CD8-positive, alpha-beta memory T cell (primary cell): ENCODE measurements around the gene DOCK4. TPM values are rescaled to one million over a fixed set of nuclear protein-coding genes. Genes with fewer than 3 reads are reported as not detected.

Experiments used
- CTCF ChIA-PET: fragments of 350-600 bp; sonication (Branson Sonifier 250); formaldehyde crosslinking; loops from one replicate; lab custom pipeline; 2021; ENCODE audit warnings: antibody characterized with exemption; lab: Charles Lee
- POLR2A ChIA-PET: fragments of 350-600 bp; sonication (Branson Sonifier 250); formaldehyde crosslinking; loops from one replicate; lab custom pipeline; 2021; ENCODE audit warnings: antibody characterized with exemption; lab: Charles Lee
- DNase-seq, 5 donors: peaks; one replicate each; pipeline versions ENCODE4 v3.0.0 to v3.0.0-alpha.2; 2020 to 2022; ENCODE audit warnings: mixed read lengths in 1 of 5
- H3K27ac ChIP-seq: one replicate; pipeline ENCODE4 v1.7.0; 2013; ENCODE audit warnings: low read depth, mild to moderate bottlenecking, low read length, moderate library complexity
- H3K27me3 ChIP-seq: 2 replicates; pipeline ENCODE4 v1.7.0; 2013; ENCODE audit warnings: low read length, mild to moderate bottlenecking; ENCODE audit not compliant: insufficient read depth, poor library complexity, severe bottlenecking
- H3K36me3 ChIP-seq: 2 replicates; pipeline ENCODE4 v1.7.0; 2013; ENCODE audit warnings: mild to moderate bottlenecking, low read length, moderate library complexity; ENCODE audit not compliant: insufficient read depth
- H3K4me1 ChIP-seq: 2 replicates; pipeline ENCODE4 v1.7.0; 2013; ENCODE audit warnings: mild to moderate bottlenecking, low read length, moderate library complexity; ENCODE audit not compliant: insufficient read depth
- H3K4me3 ChIP-seq: 2 replicates; pipeline ENCODE4 v1.7.0; 2013; ENCODE audit warnings: mild to moderate bottlenecking, low read length
- H3K9me3 ChIP-seq: 2 replicates; pipeline ENCODE4 v1.7.0; 2013; ENCODE audit warnings: mild to moderate bottlenecking, low read length
- H3K27ac Mint-ChIP-seq, 8 donors: one replicate each; pipeline ENCODE4 v1.8.0; 2020 to 2021; ENCODE audit warnings: mixed read lengths in 8 of 8, mild to moderate bottlenecking in 6 of 8, inconsistent platforms in 3 of 8, moderate library complexity in 3 of 8
- H3K27me3 Mint-ChIP-seq, 2 donors: one replicate each; pipeline ENCODE4 v1.8.0; 2020 to 2021; ENCODE audit warnings: mixed read lengths in 2 of 2, mild to moderate bottlenecking in 1 of 2, moderate library complexity in 1 of 2
- H3K36me3 Mint-ChIP-seq, 3 donors: one replicate each; pipeline ENCODE4 v1.8.0; 2020 to 2021; ENCODE audit warnings: mixed read lengths in 3 of 3, inconsistent platforms in 1 of 3, mild to moderate bottlenecking in 1 of 3
- H3K4me1 Mint-ChIP-seq, 3 donors: one replicate each; pipeline ENCODE4 v1.8.0; 2020 to 2021; ENCODE audit warnings: mixed read lengths in 3 of 3, inconsistent platforms in 1 of 3, mild to moderate bottlenecking in 1 of 3
- H3K4me3 Mint-ChIP-seq, 7 donors: one replicate each; pipeline ENCODE4 v1.8.0; 2020 to 2021; ENCODE audit warnings: mixed read lengths in 7 of 7, mild to moderate bottlenecking in 6 of 7, moderate library complexity in 4 of 7, inconsistent platforms in 2 of 7
- H3K9me3 Mint-ChIP-seq, 5 donors: one replicate each; pipeline ENCODE4 v1.8.0; 2020 to 2022; ENCODE audit warnings: mixed read lengths in 5 of 5, mild to moderate bottlenecking in 3 of 5, moderate library complexity in 2 of 5, inconsistent platforms in 1 of 5
- polyA plus RNA-seq: library from polyadenylated mRNA; unstranded; fragments of 300-500 nt; fragmentation: Illumina TruSeq; gene quantifications from one replicate; pipeline ENCODE4 v1.2.3, GENCODE V29; 2021
- total RNA-seq, 2 experiments: library from RNA; stranded (reverse); gene quantifications; one replicate each; pipeline ENCODE4 v1.2.3, GENCODE V29; 2021

The DOCK4 gene
- total and polyA plus RNA-seq, 3 experiments from 2014 or later = 1.2 TPM; not detected in 1

DNA sequence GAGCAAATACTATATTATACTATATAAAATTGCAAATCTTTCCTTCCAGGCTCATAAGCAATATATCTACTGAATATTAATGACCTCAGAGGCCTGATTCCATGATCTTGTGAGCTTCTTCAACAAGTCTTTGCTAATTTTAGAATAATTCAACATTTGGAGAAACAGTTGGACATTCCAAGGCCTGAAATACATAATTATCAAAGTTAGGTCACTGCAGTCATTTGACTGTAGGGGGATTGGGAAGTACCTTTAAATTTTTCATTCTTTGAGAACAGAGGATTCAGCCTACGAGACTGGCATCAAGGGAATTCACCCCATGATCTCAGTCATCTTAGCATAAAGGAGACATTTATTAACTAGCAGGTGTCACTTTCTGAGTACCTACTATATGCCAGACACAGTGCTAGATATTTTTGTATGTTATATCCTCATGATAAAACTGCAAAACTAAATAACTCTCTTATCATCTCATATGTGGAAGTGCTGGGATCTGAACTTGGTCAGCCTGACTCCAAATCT is 85.4 kb downstream of the DOCK4 start:
- POLR2A ChIA-PET = no interaction called here
- H3K36me3 Mint-ChIP-seq = no peaks in the 10 kb centered on the region

GRCh38 chr7:112118581-112119566 is 87.3 kb downstream of the DOCK4 start:
- Mint-ChIP-seq H3K27ac (no peak overlapping the region), H3K4me3 (no peak overlapping the region), H3K9me3 (no peaks in the 10 kb centered on the region), H3K27me3 (peaks cover 0 to 17% of the 10 kb centered on the region in 2 donors), H3K36me3 (no peaks in the 10 kb centered on the region), H3K4me1 (no peaks in the 10 kb centered on the region)
- H3K4me3 ChIP-seq = no peak overlapping the region
- H3K27me3 ChIP-seq = no peaks in the 10 kb centered on the region
- ChIA-PET CTCF (no interaction called here), POLR2A (no interaction called here)
- DNase-seq = no peak
- no peak overlapping the region for H3K27ac ChIP-seq
- no peaks in the 10 kb centered on the region for H3K4me1 ChIP-seq
- H3K9me3 ChIP-seq = no peaks in the 10 kb centered on the region
- H3K36me3 ChIP-seq = no peaks in the 10 kb centered on the region

More for the DNA sequence above, 85.4 kb downstream of the DOCK4 start:
- no peaks in the 10 kb centered on the region for H3K27me3 ChIP-seq
- H3K36me3 ChIP-seq = no peaks in the 10 kb centered on the region
- Mint-ChIP-seq H3K9me3 (no peaks in the 10 kb centered on the region), H3K4me3 (no peak overlapping the region), H3K27me3 (peaks cover 2 to 16% of the 10 kb centered on the region in 2 donors), H3K4me1 (no peaks in the 10 kb centered on the region), H3K27ac (no peak overlapping the region)
- no peaks in the 10 kb centered on the region for H3K4me1 ChIP-seq
- CTCF ChIA-PET = no interaction called here
- H3K4me3 ChIP-seq = no peak overlapping the region
- no peaks in the 10 kb centered on the region for H3K9me3 ChIP-seq
- H3K27ac ChIP-seq = no peak overlapping the region
- no peak for DNase-seq

GRCh38 chr7:112116894-112117293 is 89.3 kb downstream of the DOCK4 start:
- Histone ChIP-seq H3K27me3 (no peaks in the 10 kb centered on the region), H3K9me3 (no peaks in the 10 kb centered on the region), H3K27ac (no peak overlapping the region), H3K4me1 (no peaks in the 10 kb centered on the region), H3K4me3 (no peak overlapping the region), H3K36me3 (no peaks in the 10 kb centered on the region)
- DNase-seq = no peak
- Mint-ChIP-seq H3K9me3 (peaks cover 0 to 3% (median 0%) of the 10 kb centered on the region in 5 donors), H3K27ac (no peak overlapping the region), H3K4me3 (no peak overlapping the region), H3K4me1 (no peaks in the 10 kb centered on the region), H3K36me3 (no peaks in the 10 kb centered on the region), H3K27me3 (peaks cover 3 to 23% of the 10 kb centered on the region in 2 donors)
- ChIA-PET CTCF (no interaction called here), POLR2A (no interaction called here)

DNA sequence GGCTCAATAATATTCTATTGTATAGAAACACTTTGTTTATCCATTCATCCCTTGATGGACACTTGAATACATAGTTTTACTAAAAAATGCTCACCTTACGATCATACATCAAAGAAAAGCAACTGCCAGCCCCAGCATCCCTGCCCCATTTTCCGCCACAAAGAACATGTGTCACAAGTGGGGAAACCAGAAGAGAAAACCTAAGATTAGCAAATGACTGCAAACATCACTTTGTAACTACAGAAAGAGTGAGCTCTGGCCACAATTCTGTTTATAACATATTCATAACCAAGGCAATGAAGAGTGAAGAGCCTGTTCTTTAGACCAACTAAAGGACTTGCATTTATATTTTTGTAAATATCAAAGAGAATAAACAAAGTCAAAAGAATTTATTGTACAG is 89.8 kb downstream of the DOCK4 start:
- no peaks in the 10 kb centered on the region for H3K4me1 Mint-ChIP-seq
- H3K27ac ChIP-seq = no peak overlapping the region
- no peaks in the 10 kb centered on the region for H3K9me3 ChIP-seq
- H3K36me3 Mint-ChIP-seq = no peaks in the 10 kb centered on the region
- H3K9me3 Mint-ChIP-seq = peaks cover 0 to 3% (median 0%) of the 10 kb centered on the region in 5 donors
- no peaks in the 10 kb centered on the region for H3K4me1 ChIP-seq
- H3K4me3 ChIP-seq = no peak overlapping the region
- no peaks in the 10 kb centered on the region for H3K27me3 ChIP-seq
- no peak for DNase-seq
- ChIA-PET POLR2A (no interaction called here), CTCF (no interaction called here)
- H3K36me3 ChIP-seq = no peaks in the 10 kb centered on the region
- H3K27ac Mint-ChIP-seq = no peak overlapping the region
- no peak overlapping the region for H3K4me3 Mint-ChIP-seq
- H3K27me3 Mint-ChIP-seq = peaks cover 3 to 23% of the 10 kb centered on the region in 2 donors

GRCh38 chr7:112115880-112116279 is 90.3 kb downstream of the DOCK4 start:
- H3K27me3 ChIP-seq = no peaks in the 10 kb centered on the region
- H3K27me3 Mint-ChIP-seq = peaks cover 3 to 23% of the 10 kb centered on the region in 2 donors
- H3K4me3 ChIP-seq = no peak overlapping the region
- no peak overlapping the region for H3K27ac ChIP-seq
- peaks cover 0 to 3% (median 0%) of the 10 kb centered on the region in 5 donors for H3K9me3 Mint-ChIP-seq
- no peaks in the 10 kb centered on the region for H3K4me1 ChIP-seq
- no peaks in the 10 kb centered on the region for H3K36me3 ChIP-seq
- ChIA-PET CTCF (no interaction called here), POLR2A (no interaction called here)
- H3K9me3 ChIP-seq = no peaks in the 10 kb centered on the region
- no peak for DNase-seq
- no peak overlapping the region for H3K27ac Mint-ChIP-seq
- no peaks in the 10 kb centered on the region for H3K36me3 Mint-ChIP-seq
- no peak overlapping the region for H3K4me3 Mint-ChIP-seq
- no peaks in the 10 kb centered on the region for H3K4me1 Mint-ChIP-seq

DNA sequence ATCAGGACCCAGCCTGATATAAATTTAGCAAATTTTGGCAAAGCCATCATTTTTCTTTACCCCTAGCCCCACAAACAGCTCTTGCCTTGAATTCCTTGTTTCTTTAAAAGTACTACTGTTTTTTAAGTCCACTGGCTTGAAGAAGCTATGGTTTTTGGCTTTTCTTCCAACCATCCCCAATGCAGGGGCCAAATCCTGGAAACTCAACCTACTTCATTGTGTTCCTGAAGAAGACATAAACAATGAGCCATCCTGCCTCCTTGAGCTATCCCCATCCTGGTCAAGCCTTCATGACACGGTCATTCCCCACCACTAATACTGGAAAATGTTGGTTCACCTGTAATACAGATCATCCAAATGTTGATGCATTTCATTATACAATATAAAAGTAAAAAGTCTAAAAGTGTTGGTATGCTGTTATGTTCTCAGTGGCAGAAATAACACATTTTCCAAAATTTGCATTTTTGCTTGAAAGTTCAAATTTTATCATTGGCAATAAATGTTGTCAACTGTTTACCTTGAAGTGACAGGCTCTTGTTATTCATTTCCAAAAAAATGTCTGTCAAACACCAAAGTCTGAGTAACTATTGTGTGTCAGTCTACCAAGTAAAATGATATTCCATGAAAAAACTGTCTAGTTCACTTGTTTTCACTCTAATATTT is 92.2 kb downstream of the DOCK4 start:
- Mint-ChIP-seq H3K27ac (peak overlapping the region in 1 of 8 donors; percentile 69), H3K4me3 (no peak overlapping the region), H3K4me1 (no peaks in the 10 kb centered on the region), H3K9me3 (peaks cover 0 to 3% (median 0%) of the 10 kb centered on the region in 5 donors), H3K36me3 (no peaks in the 10 kb centered on the region), H3K27me3 (peaks cover 5 to 23% of the 10 kb centered on the region in 2 donors)
- ChIA-PET CTCF (no interaction called here), POLR2A (no interaction called here)
- H3K4me3 ChIP-seq = no peak overlapping the region
- H3K36me3 ChIP-seq = no peaks in the 10 kb centered on the region
- H3K27ac ChIP-seq = no peak overlapping the region
- H3K9me3 ChIP-seq = no peaks in the 10 kb centered on the region
- no peak for DNase-seq
- H3K4me1 ChIP-seq = no peaks in the 10 kb centered on the region
- no peaks in the 10 kb centered on the region for H3K27me3 ChIP-seq

GRCh38 chr7:112112822-112113255 is 93.4 kb downstream of the DOCK4 start:
- H3K27me3 ChIP-seq = no peaks in the 10 kb centered on the region
- Mint-ChIP-seq H3K4me3 (no peak overlapping the region), H3K4me1 (no peaks in the 10 kb centered on the region), H3K27ac (no peak overlapping the region), H3K36me3 (no peaks in the 10 kb centered on the region), H3K9me3 (peaks cover 0 to 3% (median 0%) of the 10 kb centered on the region in 5 donors), H3K27me3 (peaks cover 5 to 17% of the 10 kb centered on the region in 2 donors)
- no peak overlapping the region for H3K4me3 ChIP-seq
- H3K9me3 ChIP-seq = no peaks in the 10 kb centered on the region
- ChIA-PET POLR2A (no interaction called here), CTCF (no interaction called here)
- no peak overlapping the region for H3K27ac ChIP-seq
- no peaks in the 10 kb centered on the region for H3K4me1 ChIP-seq
- H3K36me3 ChIP-seq = no peaks in the 10 kb centered on the region
- no peak for DNase-seq

- Mint-ChIP-seq H3K9me3 (peaks cover 0 to 3% (median 0%) of the 10 kb centered on the region in 5 donors), H3K4me1 (no peaks in the 10 kb centered on the region), H3K27me3 (peaks cover 7 to 8% of the 10 kb centered on the region in 2 donors), H3K27ac (no peak overlapping the region), H3K36me3 (no peaks in the 10 kb centered on the region), H3K4me3 (no peak overlapping the region)
- H3K27me3 ChIP-seq = no peaks in the 10 kb centered on the region
- H3K4me3 ChIP-seq = no peak overlapping the region
- DNase-seq = no peak
- no peaks in the 10 kb centered on the region for H3K4me1 ChIP-seq
- no peak overlapping the region for H3K27ac ChIP-seq
- POLR2A ChIA-PET = no interaction called here
- H3K9me3 ChIP-seq = no peaks in the 10 kb centered on the region
- no peaks in the 10 kb centered on the region for H3K36me3 ChIP-seq
- CTCF ChIA-PET = no interaction called here
These were observed 95.5 kb downstream of the DOCK4 start for GRCh38 chr7:112110651-112111050.
